Endothelial cell of umbilical vein (primary cell): ENCODE results near the gene FARP1.

Experiments
- CTCF ChIP-seq, 2 donors: IDR thresholded peaks; 1 replicate in 1 of 2; 2 replicates in 1 of 2; pipeline ENCODE4 v1.5.1; 2011; ENCODE audit warnings: low read length in 2 of 2, mild to moderate bottlenecking in 2 of 2, moderate library complexity in 2 of 2, control low read depth in 1 of 2, inconsistent platforms in 1 of 2, low read depth in 1 of 2; ENCODE audit not compliant: insufficient read depth in 1 of 2; ENCODE audit errors: extremely low read depth in 1 of 2
- EZH2 ChIP-seq: IDR thresholded peaks from 2 replicates; pipeline ENCODE4 v1.6.1; 2012; ENCODE audit warnings: borderline replicate concordance, low read depth, mild to moderate bottlenecking, moderate library complexity, low read length, inconsistent platforms; ENCODE audit not compliant: severe bottlenecking
- POLR2A ChIP-seq: IDR thresholded peaks from 2 replicates; pipeline ENCODE4 v1.6.1; 2012; ENCODE audit warnings: low read depth, mild to moderate bottlenecking, control low read depth, low read length
- POLR2AphosphoS5 ChIP-seq: IDR thresholded peaks from 2 replicates; pipeline ENCODE4 v1.6.1; 2012; ENCODE audit warnings: low read depth, mild to moderate bottlenecking, control low read depth, low read length, moderate library complexity; ENCODE audit not compliant: insufficient read depth
- TF ChIP-seq, protein P1 (sequence below): IDR thresholded peaks from 2 replicates; pipeline ENCODE4 v1.6.1; 2011; ENCODE audit not compliant: insufficient read depth, insufficient read length

- TF ChIP-seq POLR2A (no peak), CTCF (IDR thresholded peaks at IDR 0.05; ENCODE audit: extremely low read depth in 1 of 2, insufficient read depth in 1 of 2, low read depth in 1 of 2, low read length in 2 of 2) (no peak), EZH2 (no peak), POLR2AphosphoS5 (no peak)
- TF ChIP-seq, protein P1, sequence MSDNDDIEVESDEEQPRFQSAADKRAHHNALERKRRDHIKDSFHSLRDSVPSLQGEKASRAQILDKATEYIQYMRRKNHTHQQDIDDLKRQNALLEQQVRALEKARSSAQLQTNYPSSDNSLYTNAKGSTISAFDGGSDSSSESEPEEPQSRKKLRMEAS = no peak
Measured at GRCh38 chr13:98200211-98200878, 57.5 kb downstream of the FARP1 start.
